HCT116 (cell line): ENCODE data around the gene SLC6A19.

Experiments
- CTCF ChIP-seq, 3 experiments: fragments of 200-600 bp in 1 of 3; sonication (generic) in 1 of 3; IDR thresholded peaks in 2 of 3; conservative IDR thresholded peaks in 1 of 3; 2 replicates each; pipeline ENCODE4 v1.5.1; 2012 to 2017; ENCODE audit warnings: low read depth in 2 of 3, low read length in 2 of 3, antibody characterized with exemption in 1 of 3, borderline replicate concordance in 1 of 3, control low read depth in 1 of 3, mild to moderate bottlenecking in 1 of 3, mixed read lengths in 1 of 3, mixed run types in 1 of 3, moderate library complexity in 1 of 3; ENCODE audit not compliant: insufficient read depth in 1 of 3
- EZH2 ChIP-seq: fragments of 200-600 bp; sonication (generic); IDR thresholded peaks from 2 replicates; pipeline ENCODE4 v1.6.1; 2017; ENCODE audit warnings: antibody characterized with exemption, mixed run types
- MAX ChIP-seq: IDR thresholded peaks from 2 replicates; pipeline ENCODE4 v1.6.1; 2012
- POLR2A ChIP-seq: IDR thresholded peaks from 2 replicates; pipeline ENCODE4 v1.7.0; 2011; ENCODE audit warnings: borderline replicate concordance; ENCODE audit not compliant: insufficient read depth, insufficient read length; ENCODE audit errors: extremely low read depth
- RAD21 ChIP-seq: IDR thresholded peaks from 2 replicates; pipeline ENCODE4 v1.6.1; 2012; ENCODE audit warnings: low read depth, mild to moderate bottlenecking

- TF ChIP-seq POLR2A (no peak), MAX (no peak), CTCF (IDR thresholded peaks at IDR 0.05 in 2 of 3, conservative IDR thresholded peaks at IDR 0.05 in 1 of 3; ENCODE audit: borderline replicate concordance in 1 of 3, insufficient read depth in 1 of 3, low read depth in 2 of 3, low read length in 2 of 3) (no peak), RAD21 (no peak), EZH2 (no peak)
Measured at GRCh38 chr5:1186351-1187233, 14.8 kb upstream of the SLC6A19 start.
